Testis (tissue), 3 donors: ENCODE data around the gene PRKCA. TPM values are rescaled to one million over a fixed set of nuclear protein-coding genes. Genes with fewer than 3 reads are reported as not detected.

Source experiments
- DNase-seq: peaks from one replicate; pipeline ENCODE4 v3.0.0-alpha.2; 2019
- H3K27ac ChIP-seq, 2 donors: fragments of 200-600 bp; sonication (generic); one replicate each; pipeline ENCODE4 v1.5.1; 2019
- H3K27me3 ChIP-seq: fragments of 200-600 bp; sonication (generic); one replicate; pipeline ENCODE4 v1.5.1; 2019
- H3K36me3 ChIP-seq: fragments of 200-600 bp; sonication (generic); one replicate; pipeline ENCODE4 v1.5.1; 2017; ENCODE audit warnings: low read depth; ENCODE audit errors: missing control alignments
- H3K4me1 ChIP-seq: fragments of 200-600 bp; sonication (generic); one replicate; pipeline ENCODE4 v1.5.1; 2019
- H3K4me3 ChIP-seq, 2 donors: fragments of 200-600 bp; sonication (generic); one replicate each; pipeline ENCODE4 v1.5.1; 2017 to 2019
- H3K9me3 ChIP-seq: fragments of 200-600 bp; sonication (generic); one replicate; pipeline ENCODE4 v1.5.1; 2017
- CTCF ChIP-seq, 3 experiments: fragments of 450-650 bp in 2 of 3; fragments of 200-600 bp in 1 of 3; sonication (generic) in 1 of 3; IDR thresholded peaks; one replicate each; pipeline ENCODE4 v1.5.1; 2016 to 2019; ENCODE audit warnings: antibody characterized with exemption in 3 of 3, mild to moderate bottlenecking in 2 of 3, moderate library complexity in 1 of 3
- POLR2A ChIP-seq: fragments of 450-650 bp; IDR thresholded peaks from one replicate; pipeline ENCODE4 v1.6.1; 2017; ENCODE audit warnings: antibody characterized with exemption, mild to moderate bottlenecking, moderate library complexity
- whole genome bisulfite sequencing, 2 donors: methylation state at CpG; one replicate each; pipeline ENCODE4 v1.1.5; 2018; 5-methylcytosine and 5-hydroxymethylcytosine counted together
- intact Hi-C: fragments of 100-400 bp; cut with DNase I; formaldehyde crosslinking; loops from one replicate; pipeline ENCODE4 v1.15.1; 2023; ENCODE audit warnings: low total_unique reads
- polyA plus RNA-seq: library from polyadenylated mRNA; stranded (reverse); fragments of 350-450 nt; fragmentation: Illumina TruSeq; extraction: RNeasy Lipid Tissue Mini Kit (QIAGEN cat#74804); gene quantifications from one replicate; pipeline ENCODE4 v1.2.3, GENCODE V29; 2014; ENCODE audit warnings: low read depth, low replicate concordance; ENCODE audit not compliant: insufficient read depth
- total RNA-seq, 2 donors: library from RNA; depleted of rRNA; stranded (reverse); fragments of >200 nt; gene quantifications; one replicate each; pipeline ENCODE4 v1.2.3, GENCODE V29; 2016

Gene PRKCA
- total and polyA plus RNA-seq, 3 donors from 2014 or later: 6.8 to 22.9 (median 15.4) TPM

- H3K27ac ChIP-seq: no peak overlapping the region
Observed at GRCh38 chr17:66403846-66404556, 101.6 kb downstream of the PRKCA start.

DNA sequence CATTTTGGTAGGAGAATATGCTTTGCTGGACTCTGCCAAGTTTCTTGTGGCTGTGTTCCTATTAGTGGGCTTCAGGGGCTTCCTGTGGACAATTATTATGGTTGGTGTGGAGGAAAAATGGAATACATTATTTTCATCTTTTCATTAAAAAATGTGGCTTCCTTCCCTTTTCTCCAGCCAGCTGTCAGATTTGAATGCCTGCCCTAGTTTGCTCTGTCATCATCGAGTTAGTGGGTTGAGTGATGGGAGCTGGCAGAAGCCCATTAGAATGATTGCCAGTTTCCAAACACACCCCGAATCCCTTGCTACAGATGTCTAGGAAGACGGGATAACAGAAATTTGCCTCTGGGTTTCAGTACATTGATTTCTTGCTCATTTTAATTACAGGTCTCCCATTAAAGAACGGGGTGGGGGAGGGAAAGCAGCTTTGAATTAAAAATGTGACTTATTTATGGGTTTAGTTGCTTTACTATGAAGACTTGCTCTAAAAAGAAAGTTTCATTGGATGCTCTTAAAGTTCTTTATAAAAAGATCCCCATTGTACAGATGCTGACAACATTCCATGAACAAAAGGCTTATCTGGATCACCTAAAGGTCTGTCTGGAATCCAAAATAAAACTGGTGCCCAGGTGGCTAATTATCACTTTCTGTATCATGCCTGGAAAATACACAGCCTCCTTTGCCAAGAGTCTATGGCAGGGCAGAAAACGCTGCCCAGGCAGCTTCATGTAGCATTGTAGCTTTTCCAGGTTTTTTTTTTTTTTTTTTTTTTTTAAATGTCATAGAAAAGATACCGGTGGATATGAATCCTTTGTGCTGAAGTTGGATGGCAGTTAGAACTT, 103.6 kb downstream of the PRKCA start:
- no peak for DNase-seq
- Histone ChIP-seq H3K36me3 (no peaks in the 10 kb centered on the region), H3K4me3 (no peak overlapping the region), H3K4me1 (no peaks in the 10 kb centered on the region), H3K27ac (no peak overlapping the region), H3K9me3 (no peaks in the 10 kb centered on the region), H3K27me3 (no peaks in the 10 kb centered on the region)
- intact Hi-C loops: no loop called here
- 74 to 76% methylated on average over 6 of the region's 6 CpGs for WGBS, 2 donors
- TF ChIP-seq POLR2A: no peak
- TF ChIP-seq CTCF (IDR thresholded peaks at IDR 0.05): no peak

More at GRCh38 chr17:66403846-66404556, 101.6 kb downstream of the PRKCA start:
- no peak overlapping the region for H3K4me3 ChIP-seq
- intact Hi-C loops: no loop called here
- 40 to 44% methylated on average over 8 of the region's 8 CpGs for WGBS, 2 donors
- no peaks in the 10 kb centered on the region for H3K36me3 ChIP-seq
- no peaks in the 10 kb centered on the region for H3K27me3 ChIP-seq
- no peak for DNase-seq
- no peaks in the 10 kb centered on the region for H3K4me1 ChIP-seq
- H3K9me3 ChIP-seq: no peaks in the 10 kb centered on the region
- no peak for TF ChIP-seq CTCF (IDR thresholded peaks at IDR 0.05)

DNA sequence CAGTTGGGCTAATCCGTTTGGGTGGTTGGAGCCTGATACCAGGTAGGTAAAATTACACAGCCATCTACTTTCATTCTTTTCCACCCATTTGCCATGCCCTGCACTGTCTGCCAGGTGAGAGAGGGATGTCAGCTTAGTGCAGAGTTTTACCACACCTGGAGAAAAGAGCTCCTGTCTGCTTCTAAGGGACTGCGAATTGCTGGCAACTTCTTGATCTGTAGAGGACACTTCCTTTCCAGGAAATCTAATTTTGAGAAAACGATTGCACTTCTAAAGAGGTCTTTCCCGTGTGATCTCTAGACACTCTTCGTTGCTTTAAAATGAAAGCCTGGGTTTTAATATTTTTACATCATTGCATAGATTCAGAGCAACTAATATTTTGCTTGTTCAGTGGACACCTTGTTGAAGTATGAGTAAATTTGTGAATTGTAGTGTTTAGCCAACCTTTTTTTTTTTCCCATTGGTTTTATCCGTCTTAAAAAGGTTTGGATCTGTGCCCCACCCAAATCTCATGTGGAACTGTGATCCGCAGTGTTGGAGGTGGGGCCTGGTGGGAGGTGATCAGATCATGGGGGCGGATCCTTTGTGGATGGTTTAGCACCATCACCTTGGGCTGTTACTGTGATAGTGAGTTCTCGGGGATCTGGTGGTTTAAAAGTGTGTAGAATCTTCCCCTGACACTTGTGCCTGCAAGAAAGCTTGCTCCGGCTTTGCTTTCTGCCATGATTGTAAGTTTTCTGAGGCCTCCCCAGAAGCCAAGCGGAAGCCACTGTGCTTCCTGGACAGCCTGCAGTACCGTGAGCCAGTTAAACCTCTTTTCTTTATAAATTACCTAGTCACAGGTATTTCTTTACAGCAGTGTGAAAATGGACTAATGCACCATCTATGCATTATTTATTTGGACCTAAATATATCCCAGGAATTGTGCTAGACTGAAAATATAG, 104.6 kb downstream of the PRKCA start:
- intact Hi-C loops: no loop called here
- TF ChIP-seq CTCF (IDR thresholded peaks at IDR 0.05) (no peak), POLR2A (no peak)
- H3K27me3 ChIP-seq: no peaks in the 10 kb centered on the region
- WGBS, 2 donors: 82 to 87% methylated on average over 12 of the region's 12 CpGs
- DNase-seq: no peak
- no peaks in the 10 kb centered on the region for H3K4me1 ChIP-seq
- H3K27ac ChIP-seq: no peak overlapping the region
- no peaks in the 10 kb centered on the region for H3K36me3 ChIP-seq
- H3K4me3 ChIP-seq: no peak overlapping the region
- no peaks in the 10 kb centered on the region for H3K9me3 ChIP-seq

GRCh38 chr17:66407864-66408263, 105.5 kb downstream of the PRKCA start:
- Histone ChIP-seq H3K36me3 (no peaks in the 10 kb centered on the region), H3K27me3 (no peaks in the 10 kb centered on the region), H3K4me1 (no peaks in the 10 kb centered on the region), H3K4me3 (no peak overlapping the region), H3K27ac (no peak overlapping the region), H3K9me3 (no peaks in the 10 kb centered on the region)
- TF ChIP-seq CTCF (IDR thresholded peaks at IDR 0.05) (no peak), POLR2A (no peak)
- DNase-seq: no peak
- whole genome bisulfite sequencing, 2 donors: 95 to 96% methylated on average over 4 of the region's 4 CpGs
- intact Hi-C loops: no loop called here
